WTC11 (cell line): Measurements from ENCODE around the gene POLA1.

Source experiments
- GABPB1 ChIP-seq: sonication (generic); formaldehyde crosslinking; IDR thresholded peaks from 2 replicates; pipeline ENCODE4 v1.8.1; 2023; ENCODE audit warnings: mild to moderate bottlenecking, missing genetic modification reagents
- NR3C1 ChIP-seq: sonication (generic); formaldehyde crosslinking; conservative IDR thresholded peaks from 2 replicates; pipeline ENCODE4 v1.8.1; 2023; ENCODE audit warnings: low read depth, mild to moderate bottlenecking, missing genetic modification reagents
- SMAD3 ChIP-seq: sonication (generic); formaldehyde crosslinking; IDR thresholded peaks from 2 replicates; pipeline ENCODE4 v1.8.0; 2022; ENCODE audit warnings: missing genetic modification reagents, mild to moderate bottlenecking, borderline replicate concordance
- TP53 ChIP-seq: sonication (generic); formaldehyde crosslinking; IDR thresholded peaks from 2 replicates; pipeline ENCODE4 v1.8.1; 2023; ENCODE audit warnings: mild to moderate bottlenecking, missing genetic modification reagents
- TF ChIP-seq, protein P1 (sequence below): sonication (generic); formaldehyde crosslinking; IDR thresholded peaks from 2 replicates; pipeline ENCODE4 v1.8.0; 2022; ENCODE audit warnings: mild to moderate bottlenecking, missing genetic modification reagents
- TF ChIP-seq, protein P2 (sequence below): fragments of 200-600 bp; IDR thresholded peaks from 2 replicates; pipeline ENCODE4 v1.8.0; 2022; ENCODE audit warnings: antibody characterized with exemption
- TF ChIP-seq, protein P3 (sequence below): sonication (generic); formaldehyde crosslinking; conservative IDR thresholded peaks from 2 replicates; pipeline ENCODE4 v1.8.1; 2022; ENCODE audit warnings: mild to moderate bottlenecking, missing genetic modification reagents
- TF ChIP-seq, protein P4 (sequence below): sonication (generic); formaldehyde crosslinking; IDR thresholded peaks from 2 replicates; pipeline ENCODE4 v1.8.1; 2023; ENCODE audit warnings: mild to moderate bottlenecking, missing genetic modification reagents
- TF ChIP-seq, protein P5 (sequence below): sonication (generic); formaldehyde crosslinking; IDR thresholded peaks from 2 replicates; pipeline ENCODE4 v1.8.1; 2022; ENCODE audit warnings: missing genetic modification reagents, borderline replicate concordance

GRCh38 chrX:24842486-24842885, 148.8 kb downstream of the POLA1 start:
- TF ChIP-seq SMAD3 (CRISPR knock-in tag): no peak
- TF ChIP-seq, protein P1, sequence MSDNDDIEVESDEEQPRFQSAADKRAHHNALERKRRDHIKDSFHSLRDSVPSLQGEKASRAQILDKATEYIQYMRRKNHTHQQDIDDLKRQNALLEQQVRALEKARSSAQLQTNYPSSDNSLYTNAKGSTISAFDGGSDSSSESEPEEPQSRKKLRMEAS (CRISPR knock-in tag): no peak
- TF ChIP-seq, protein P2, sequence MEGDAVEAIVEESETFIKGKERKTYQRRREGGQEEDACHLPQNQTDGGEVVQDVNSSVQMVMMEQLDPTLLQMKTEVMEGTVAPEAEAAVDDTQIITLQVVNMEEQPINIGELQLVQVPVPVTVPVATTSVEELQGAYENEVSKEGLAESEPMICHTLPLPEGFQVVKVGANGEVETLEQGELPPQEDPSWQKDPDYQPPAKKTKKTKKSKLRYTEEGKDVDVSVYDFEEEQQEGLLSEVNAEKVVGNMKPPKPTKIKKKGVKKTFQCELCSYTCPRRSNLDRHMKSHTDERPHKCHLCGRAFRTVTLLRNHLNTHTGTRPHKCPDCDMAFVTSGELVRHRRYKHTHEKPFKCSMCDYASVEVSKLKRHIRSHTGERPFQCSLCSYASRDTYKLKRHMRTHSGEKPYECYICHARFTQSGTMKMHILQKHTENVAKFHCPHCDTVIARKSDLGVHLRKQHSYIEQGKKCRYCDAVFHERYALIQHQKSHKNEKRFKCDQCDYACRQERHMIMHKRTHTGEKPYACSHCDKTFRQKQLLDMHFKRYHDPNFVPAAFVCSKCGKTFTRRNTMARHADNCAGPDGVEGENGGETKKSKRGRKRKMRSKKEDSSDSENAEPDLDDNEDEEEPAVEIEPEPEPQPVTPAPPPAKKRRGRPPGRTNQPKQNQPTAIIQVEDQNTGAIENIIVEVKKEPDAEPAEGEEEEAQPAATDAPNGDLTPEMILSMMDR: no peak
- TF ChIP-seq, protein P3, sequence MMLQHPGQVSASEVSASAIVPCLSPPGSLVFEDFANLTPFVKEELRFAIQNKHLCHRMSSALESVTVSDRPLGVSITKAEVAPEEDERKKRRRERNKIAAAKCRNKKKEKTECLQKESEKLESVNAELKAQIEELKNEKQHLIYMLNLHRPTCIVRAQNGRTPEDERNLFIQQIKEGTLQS (CRISPR knock-in tag): no peak
- no peak for TF ChIP-seq GABPB1 (CRISPR knock-in tag)
- TF ChIP-seq, protein P4, sequence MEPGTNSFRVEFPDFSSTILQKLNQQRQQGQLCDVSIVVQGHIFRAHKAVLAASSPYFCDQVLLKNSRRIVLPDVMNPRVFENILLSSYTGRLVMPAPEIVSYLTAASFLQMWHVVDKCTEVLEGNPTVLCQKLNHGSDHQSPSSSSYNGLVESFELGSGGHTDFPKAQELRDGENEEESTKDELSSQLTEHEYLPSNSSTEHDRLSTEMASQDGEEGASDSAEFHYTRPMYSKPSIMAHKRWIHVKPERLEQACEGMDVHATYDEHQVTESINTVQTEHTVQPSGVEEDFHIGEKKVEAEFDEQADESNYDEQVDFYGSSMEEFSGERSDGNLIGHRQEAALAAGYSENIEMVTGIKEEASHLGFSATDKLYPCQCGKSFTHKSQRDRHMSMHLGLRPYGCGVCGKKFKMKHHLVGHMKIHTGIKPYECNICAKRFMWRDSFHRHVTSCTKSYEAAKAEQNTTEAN: no peak
- TF ChIP-seq TP53 (CRISPR knock-in tag): no peak
- TF ChIP-seq, protein P5, sequence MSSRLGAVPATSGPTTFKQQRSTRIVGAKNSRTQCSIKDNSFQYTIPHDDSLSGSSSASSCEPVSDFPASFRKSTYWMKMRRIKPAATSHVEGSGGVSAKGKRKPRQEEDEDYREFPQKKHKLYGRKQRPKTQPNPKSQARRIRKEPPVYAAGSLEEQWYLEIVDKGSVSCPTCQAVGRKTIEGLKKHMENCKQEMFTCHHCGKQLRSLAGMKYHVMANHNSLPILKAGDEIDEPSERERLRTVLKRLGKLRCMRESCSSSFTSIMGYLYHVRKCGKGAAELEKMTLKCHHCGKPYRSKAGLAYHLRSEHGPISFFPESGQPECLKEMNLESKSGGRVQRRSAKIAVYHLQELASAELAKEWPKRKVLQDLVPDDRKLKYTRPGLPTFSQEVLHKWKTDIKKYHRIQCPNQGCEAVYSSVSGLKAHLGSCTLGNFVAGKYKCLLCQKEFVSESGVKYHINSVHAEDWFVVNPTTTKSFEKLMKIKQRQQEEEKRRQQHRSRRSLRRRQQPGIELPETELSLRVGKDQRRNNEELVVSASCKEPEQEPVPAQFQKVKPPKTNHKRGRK (CRISPR knock-in tag): no peak
- TF ChIP-seq NR3C1 (CRISPR knock-in tag): no peak
